ENCODE data around the gene SPATA6L. TPM values are rescaled to one million over a fixed set of nuclear protein-coding genes. Genes with fewer than 3 reads are reported as not detected.

The SPATA6L gene
- 0.16 TPM in 1 of 2 replicates, not detected in the other for total RNA-seq (2011; cell fraction: chromatin; rRNA removed; ENCODE audit: low replicate concordance)
- total RNA-seq (2011; cell fraction: nucleolus; rRNA removed): not detected in 2 replicates
- 0.15 TPM in 1 of 2 replicates, not detected in the other for total RNA-seq (2011; cell fraction: nucleoplasm; rRNA removed)
- total RNA-seq (2014; rRNA removed) (1.00 TPM in 1 of 2 replicates, not detected in the other), total RNA-seq (2014; rRNA removed; fragmentation: Illumina TruSeq; extraction: Trizol) (0.06 TPM in 1 of 2 replicates, not detected in the other), total RNA-seq (2015; rRNA removed; fragmentation: Illumina TruSeq; extraction: Trizol) (not detected in 2 replicates), total RNA-seq (2021) (not detected in 2 replicates), polyA plus RNA-seq (2011; rRNA removed) (0.03 and 0.04 TPM in 2 replicates), polyA plus RNA-seq (2014; fragmentation: Illumina TruSeq; extraction: Trizol) (not detected in 2 replicates), polyA plus RNA-seq (2014; fragmentation: Nextera tagmentation; extraction: Ambion mirVana) (under 1 TPM; 0.04 to 0.08 TPM), polyA plus RNA-seq (2014; rRNA removed) (0.21 and 0.31 TPM in 2 replicates), polyA minus RNA-seq (2011; rRNA and poly(A)+ RNA removed) (0.03 and 0.25 TPM in 2 replicates), Bru-seq, nascent RNA (percentile 19 among the genes with signal in this experiment), BruChase-seq, experiment 1, labeled RNA remaining after a 2-hour chase (percentile 19 among the genes with signal in this experiment), BruChase-seq, experiment 2, labeled RNA remaining after a 6-hour chase (percentile 15 among the genes with signal in this experiment)
- not detected in 2 replicates for polyA plus RNA-seq (2011; cell fraction: cytosol; rRNA removed)
- 0.10 and 0.45 TPM in 2 replicates for polyA plus RNA-seq (2011; cell fraction: nucleus; rRNA removed)
- 0.14 and 0.57 TPM in 2 replicates for polyA plus RNA-seq (2012)
- not detected in 2 replicates for polyA minus RNA-seq (2011; cell fraction: cytosol; rRNA and poly(A)+ RNA removed)
- not detected in 2 replicates for polyA minus RNA-seq (2011; cell fraction: nucleus; rRNA and poly(A)+ RNA removed)
- long read RNA-seq, experiment 1: 0 reads
- long read RNA-seq, experiment 2: 0 reads
- long read RNA-seq, experiment 3: 0 reads

GRCh38 chr9:4666042-4666699 lies at the start of gene SPATA6L:
SPATA6L (minus strand) TSS chr9:4666480; CDS start chr9:4666250, 230 bp downstream.
- in situ Hi-C loops (cut with MboI) (no loop called here), intact Hi-C loops (cut with micrococcal nuclease) (no loop called here)
- no peak within 1 kb of the TSS for H3K4me3 ChIP-seq
- no peak within 1 kb of the TSS for H3K27ac ChIP-seq (ENCODE audit: extremely low read depth, low read depth, low read length)
- TF ChIP-seq POLR2G (IDR thresholded peaks at IDR 0.05; ENCODE audit: low read depth, low read length): 0 out of 2 replicates have a peak, but pooled peaks have one; percentile 21
- TF ChIP-seq ELK1 (CRISPR knock-in tag; IDR thresholded peaks at IDR 0.05): no peak
- no peak for TF ChIP-seq NFRKB (IDR thresholded peaks at IDR 0.05; ENCODE audit: low read depth)
- no peak for TF ChIP-seq JUND (IDR thresholded peaks at IDR 0.05; ENCODE audit: borderline replicate concordance, low read depth, low read length)
- TF ChIP-seq JUND (tag; IDR thresholded peaks at IDR 0.05; ENCODE audit: borderline replicate concordance, low read depth, low read length): no peak
- TF ChIP-seq JUN (IDR thresholded peaks at IDR 0.05; ENCODE audit: borderline replicate concordance, low read depth, low read length): no peak
- no peak for TF ChIP-seq JUN (CRISPR knock-in tag; IDR thresholded peaks at IDR 0.05; ENCODE audit: borderline replicate concordance)
- peaks cover 10 to 19% of the 10 kb centered on the region in 2 experiments; a peak in 4 of 5 replicates for H3K4me1 ChIP-seq (replicated peaks in 1 of 2; ENCODE audit: control insufficient read depth in 2 of 2, insufficient read depth in 2 of 2, low read length in 2 of 2)
- ChIA-PET CTCF (ENCODE audit: low intra/inter-chr PET ratio) (no interaction called here), POLR2A (interaction anchor here (1.0 to 1.5 kb wide), 3 partner anchors 8 to 19 kb away, joined by 3 to 4 read pairs (median 4); partner anchors contain the start of gene CDC37L1)
- no peaks in the 10 kb centered on the region for H3K27me3 ChIP-seq (ENCODE audit: control insufficient read depth in 2 of 2, insufficient read depth in 2 of 2, low read length in 2 of 2)
- ATAC-seq (no peak), FAIRE-seq (no peak), DNase-seq (ENCODE audit: extremely low read depth in 1 of 4, low spot score in 3 of 4) (no peak)
- no peak within 1 kb of the TSS for H3K4me2 ChIP-seq (ENCODE audit: insufficient read depth, low read length)
- H3K9ac ChIP-seq (ENCODE audit: insufficient read depth in 1 of 2, low read depth in 2 of 2, low read length in 2 of 2): no peak within 1 kb of the TSS
- BruUV-seq (replicated peaks): no TSS peak
- no peaks in the 10 kb centered on the region for H3K36me3 ChIP-seq (ENCODE audit: control insufficient read depth, insufficient read depth, low read length)
- H3K79me2 ChIP-seq (ENCODE audit: control insufficient read depth, insufficient read depth, low read length): peaks cover 14% of the 10 kb centered on the region
- no peaks in the 10 kb centered on the region for H3K9me1 ChIP-seq (ENCODE audit: control insufficient read depth, insufficient read depth, low read length)
- H3K9me3 ChIP-seq (replicated peaks; ENCODE audit: control insufficient read depth, insufficient read depth, low read depth, low read length): no peaks in the 10 kb centered on the region
- 77% methylated on average over 26 of the region's 36 CpGs for whole genome bisulfite sequencing (ENCODE audit: insufficient coverage, low coverage, missing lambda C conversion rate)
- H2AFZ ChIP-seq (ENCODE audit: low read depth, low read length): no peak within 1 kb of the TSS
- no peaks in the 10 kb centered on the region for H4K20me1 ChIP-seq (replicated peaks; ENCODE audit: control insufficient read depth, insufficient read depth, low read length)

Measured in K562 (cell line).